ENCODE measurements around the gene GPS1.

The GPS1 gene

GRCh38 chr17:82028246-82028645 is 23.5 kb upstream of the GPS1 start:
- Histone ChIP-seq H3K79me2 (ENCODE audit: insufficient read depth, low read length) (no peaks in the 10 kb centered on the region), H2AFZ (ENCODE audit: low read length) (no peak overlapping the region), H4K20me1 (ENCODE audit: insufficient read depth, low read length) (no peaks in the 10 kb centered on the region), H3K4me3 (ENCODE audit: low read depth, low read length, poor library complexity, severe bottlenecking) (no peak overlapping the region), H3K9me2 (ENCODE audit: low read depth, low read length) (no peaks in the 10 kb centered on the region), H3K9ac (ENCODE audit: low read length) (no peak overlapping the region), H3K27me3 (ENCODE audit: insufficient read depth, low read length) (no peaks in the 10 kb centered on the region), H3K36me3 (ENCODE audit: insufficient read depth, low read length) (peaks cover 4% of the 10 kb centered on the region; the same call in 1 of the 2 replicates), H3F3A (ENCODE audit: insufficient read depth, low read length) (no peaks in the 10 kb centered on the region), H3K4me2 (ENCODE audit: low read length) (no peak overlapping the region), H3K4me1 (ENCODE audit: insufficient read depth, low read length, severe bottlenecking) (peaks cover 29% of the 10 kb centered on the region), H3K9me3 (ENCODE audit: low read length) (no peaks in the 10 kb centered on the region), H3K27ac (ENCODE audit: low read depth, low read length, poor library complexity, severe bottlenecking) (no peak overlapping the region)
- TF ChIP-seq CTCF (IDR thresholded peaks at IDR 0.05; ENCODE audit: low read length) (no peak), EZH2 (IDR thresholded peaks at IDR 0.05; ENCODE audit: borderline replicate concordance, low read length) (no peak)

- Histone ChIP-seq H3K9me2 (ENCODE audit: low read depth, low read length) (no peaks in the 10 kb centered on the region), H3K27me3 (ENCODE audit: insufficient read depth, low read length) (no peaks in the 10 kb centered on the region), H3K9ac (ENCODE audit: low read length) (no peak overlapping the region), H3K36me3 (ENCODE audit: insufficient read depth, low read length) (peaks cover 4% of the 10 kb centered on the region; the same call in 1 of the 2 replicates), H3K79me2 (ENCODE audit: insufficient read depth, low read length) (no peaks in the 10 kb centered on the region), H3K4me1 (ENCODE audit: insufficient read depth, low read length, severe bottlenecking) (peaks cover 25% of the 10 kb centered on the region), H2AFZ (ENCODE audit: low read length) (no peak overlapping the region), H3K27ac (ENCODE audit: low read depth, low read length, poor library complexity, severe bottlenecking) (no peak overlapping the region), H3K9me3 (ENCODE audit: low read length) (no peaks in the 10 kb centered on the region), H4K20me1 (ENCODE audit: insufficient read depth, low read length) (no peaks in the 10 kb centered on the region), H3K4me2 (ENCODE audit: low read length) (no peak overlapping the region), H3F3A (ENCODE audit: insufficient read depth, low read length) (no peaks in the 10 kb centered on the region), H3K4me3 (ENCODE audit: low read depth, low read length, poor library complexity, severe bottlenecking) (no peak overlapping the region)
- no peak for TF ChIP-seq EZH2 (IDR thresholded peaks at IDR 0.05; ENCODE audit: borderline replicate concordance, low read length)
- no peak for TF ChIP-seq CTCF (IDR thresholded peaks at IDR 0.05; ENCODE audit: low read length)
Measured at GRCh38 chr17:82028966-82029365, 22.7 kb upstream of the GPS1 start.

- no peak for TF ChIP-seq EZH2 (IDR thresholded peaks at IDR 0.05; ENCODE audit: borderline replicate concordance, low read length)
Measured at GRCh38 chr17:82029391-82029790, 22.3 kb upstream of the GPS1 start.

GRCh38 chr17:82029990-82030469 is 21.7 kb upstream of the GPS1 start:
- peak overlapping the region; percentile 72; the same call in 1 of the 2 replicates for H3K4me2 ChIP-seq (ENCODE audit: low read length)
- no peaks in the 10 kb centered on the region for H3K79me2 ChIP-seq (ENCODE audit: insufficient read depth, low read length)
- peaks cover 19% of the 10 kb centered on the region for H3K4me1 ChIP-seq (ENCODE audit: insufficient read depth, low read length, severe bottlenecking)
- H3K9ac ChIP-seq (ENCODE audit: low read length), result no peak overlapping the region
- no peaks in the 10 kb centered on the region for H3K9me3 ChIP-seq (ENCODE audit: low read length)
- H3K27me3 ChIP-seq (ENCODE audit: insufficient read depth, low read length), result no peaks in the 10 kb centered on the region
- H2AFZ ChIP-seq (ENCODE audit: low read length), result no peak overlapping the region
- H3K9me2 ChIP-seq (ENCODE audit: low read depth, low read length), result no peaks in the 10 kb centered on the region
- no peaks in the 10 kb centered on the region for H4K20me1 ChIP-seq (ENCODE audit: insufficient read depth, low read length)
- H3K27ac ChIP-seq (ENCODE audit: low read depth, low read length, poor library complexity, severe bottlenecking), result no peak overlapping the region
- no peak for TF ChIP-seq CTCF (IDR thresholded peaks at IDR 0.05; ENCODE audit: low read length)
- TF ChIP-seq EZH2 (IDR thresholded peaks at IDR 0.05; ENCODE audit: borderline replicate concordance, low read length), result no peak
- H3K4me3 ChIP-seq (ENCODE audit: low read depth, low read length, poor library complexity, severe bottlenecking), result no peak overlapping the region
- H3F3A ChIP-seq (ENCODE audit: insufficient read depth, low read length), result no peaks in the 10 kb centered on the region
- H3K36me3 ChIP-seq (ENCODE audit: insufficient read depth, low read length), result peaks cover 4% of the 10 kb centered on the region; the same call in 1 of the 2 replicates

More at GRCh38 chr17:82029391-82029790, 22.3 kb upstream of the GPS1 start:
- Histone ChIP-seq H3K9me3 (ENCODE audit: low read length) (no peaks in the 10 kb centered on the region), H4K20me1 (ENCODE audit: insufficient read depth, low read length) (no peaks in the 10 kb centered on the region), H3F3A (ENCODE audit: insufficient read depth, low read length) (no peaks in the 10 kb centered on the region), H3K27me3 (ENCODE audit: insufficient read depth, low read length) (no peaks in the 10 kb centered on the region), H3K9ac (ENCODE audit: low read length) (no peak overlapping the region), H3K4me2 (ENCODE audit: low read length) (no peak overlapping the region), H3K4me1 (ENCODE audit: insufficient read depth, low read length, severe bottlenecking) (peaks cover 21% of the 10 kb centered on the region), H3K4me3 (ENCODE audit: low read depth, low read length, poor library complexity, severe bottlenecking) (no peak overlapping the region), H3K36me3 (ENCODE audit: insufficient read depth, low read length) (peaks cover 4% of the 10 kb centered on the region; the same call in 1 of the 2 replicates), H3K27ac (ENCODE audit: low read depth, low read length, poor library complexity, severe bottlenecking) (no peak overlapping the region), H3K79me2 (ENCODE audit: insufficient read depth, low read length) (no peaks in the 10 kb centered on the region), H2AFZ (ENCODE audit: low read length) (no peak overlapping the region), H3K9me2 (ENCODE audit: low read depth, low read length) (no peaks in the 10 kb centered on the region)
